B cell (primary cell): ENCODE measurements around the gene MYL5. TPM values are rescaled to one million over a fixed set of nuclear protein-coding genes. Genes with fewer than 3 reads are reported as not detected.

Source experiments
- ATAC-seq: fragments of 200-7000 bp; cut with Tn5 transposase; one replicate; pipeline ENCODE4 v1.10.0; 2021; ENCODE audit warnings: low read depth, mild to moderate bottlenecking, moderate number of reproducible peaks, moderate library complexity
- CTCF ChIA-PET: fragments of 350-600 bp; sonication (Branson Sonifier 250); formaldehyde crosslinking; loops from one replicate; lab custom pipeline; 2021; ENCODE audit warnings: antibody characterized with exemption, inconsistent platforms; lab: Charles Lee
- POLR2A ChIA-PET: fragments of 350-600 bp; sonication (Branson Sonifier 250); formaldehyde crosslinking; loops from one replicate; lab custom pipeline; 2021; ENCODE audit warnings: antibody characterized with exemption; lab: Charles Lee
- DNase-seq: peaks from one replicate; pipeline ENCODE4 v3.0.0; 2013
- H2AFZ ChIP-seq: 2 replicates; pipeline ENCODE4 v1.6.1; 2012; ENCODE audit warnings: mild to moderate bottlenecking, low read depth, low read length; ENCODE audit not compliant: insufficient read depth, poor library complexity, severe bottlenecking
- H3K27ac ChIP-seq, 2 donors: 1 replicate in 1 of 2; 2 replicates in 1 of 2; pipeline ENCODE4 v1.5.1; 2012 to 2013; ENCODE audit warnings: low read length in 2 of 2, mild to moderate bottlenecking in 2 of 2, moderate library complexity in 1 of 2
- H3K27me3 ChIP-seq, 4 experiments: fragments of 200-600 bp in 1 of 4; sonication (generic) in 1 of 4; replicated peaks in 1 of 4; 1 replicate in 2 of 4; 2 replicates in 2 of 4; pipeline versions ENCODE4 v1.6.1 to v1.7.0; 2013 to 2016; ENCODE audit warnings: low read length in 3 of 4, mild to moderate bottlenecking in 2 of 4, mixed read lengths in 1 of 4, moderate library complexity in 1 of 4; ENCODE audit not compliant: insufficient read depth in 4 of 4, control insufficient read depth in 3 of 4; ENCODE audit errors: control extremely low read depth in 1 of 4
- H3K36me3 ChIP-seq, 2 experiments: replicated peaks in 1 of 2; 1 replicate in 1 of 2; 2 replicates in 1 of 2; pipeline versions ENCODE4 v1.6.1 to v1.7.1; 2013; ENCODE audit warnings: low read length in 1 of 2; ENCODE audit not compliant: insufficient read depth in 2 of 2, control insufficient read depth in 1 of 2; ENCODE audit errors: control extremely low read depth in 1 of 2, extremely low read depth in 1 of 2
- H3K4me1 ChIP-seq, 2 donors: fragments of 200-600 bp in 1 of 2; sonication (generic) in 1 of 2; 1 replicate in 1 of 2; 2 replicates in 1 of 2; pipeline versions ENCODE4 v1.5.1 to v1.6.1; 2013 to 2017; ENCODE audit warnings: low read length in 2 of 2; ENCODE audit not compliant: control insufficient read depth in 2 of 2, insufficient read depth in 2 of 2
- H3K4me2 ChIP-seq: replicated peaks from 2 replicates; pipeline ENCODE3; 2012; ENCODE audit warnings: mild to moderate bottlenecking, low read depth, low read length; ENCODE audit not compliant: poor library complexity, severe bottlenecking
- H3K4me3 ChIP-seq, 5 experiments: fragments of 200-600 bp in 1 of 5; sonication (generic) in 1 of 5; 1 replicate in 3 of 5; 2 replicates in 2 of 5; pipeline versions ENCODE4 v1.5.1 to v1.7.0; 2011 to 2016; ENCODE audit warnings: low read length in 4 of 5, mild to moderate bottlenecking in 4 of 5, low read depth in 2 of 5, control low read depth in 1 of 5, moderate library complexity in 1 of 5; ENCODE audit not compliant: insufficient read depth in 1 of 5; ENCODE audit errors: control extremely low read depth in 1 of 5, extremely low read depth in 1 of 5
- H3K79me2 ChIP-seq: fragments of 200-600 bp; sonication (generic); one replicate; pipeline ENCODE4 v1.6.0; 2016; ENCODE audit warnings: low read length; ENCODE audit not compliant: control insufficient read depth, insufficient read depth
- H3K9ac ChIP-seq: fragments of 200-600 bp; sonication (generic); 2 replicates; pipeline ENCODE4 v1.6.1; 2017; ENCODE audit warnings: mild to moderate bottlenecking, low read length, moderate library complexity
- H3K9me3 ChIP-seq, 3 donors: one replicate each; pipeline versions ENCODE4 v1.6.1 to v1.7.1; 2013; ENCODE audit warnings: low read length in 2 of 3; ENCODE audit not compliant: control insufficient read depth in 2 of 3, insufficient read depth in 1 of 3; ENCODE audit errors: control extremely low read depth in 1 of 3
- H4K20me1 ChIP-seq: 2 replicates; pipeline ENCODE4 v1.6.0; 2012; ENCODE audit warnings: mild to moderate bottlenecking, low read length; ENCODE audit not compliant: insufficient read depth, control insufficient read depth, poor library complexity, severe bottlenecking
- H3K27ac Mint-ChIP-seq: one replicate; pipeline ENCODE4 v1.8.0; 2021; ENCODE audit warnings: mixed read lengths
- H3K27me3 Mint-ChIP-seq: one replicate; pipeline ENCODE4 v1.8.0; 2021; ENCODE audit warnings: mixed read lengths
- H3K4me1 Mint-ChIP-seq: one replicate; pipeline ENCODE4 v1.8.0; 2021; ENCODE audit warnings: mixed read lengths
- H3K4me3 Mint-ChIP-seq: one replicate; pipeline ENCODE4 v1.8.0; 2021; ENCODE audit warnings: mixed read lengths
- H3K9me3 Mint-ChIP-seq: one replicate; pipeline ENCODE4 v1.8.0; 2022; ENCODE audit warnings: mixed read lengths; ENCODE audit not compliant: insufficient read depth
- EZH2 ChIP-seq: IDR thresholded peaks from 2 replicates; pipeline ENCODE4 v1.6.1; 2012; ENCODE audit warnings: borderline replicate concordance, low read depth, mild to moderate bottlenecking, moderate library complexity, low read length; ENCODE audit not compliant: insufficient read depth, poor library complexity, severe bottlenecking
- whole genome bisulfite sequencing: methylation state at CpG from one replicate; pipeline ENCODE4 v1.1.5; 2013; ENCODE audit warnings: missing lambda C conversion rate; ENCODE audit not compliant: insufficient coverage; 5-methylcytosine and 5-hydroxymethylcytosine counted together
- intact Hi-C: fragments of 100-400 bp; cut with micrococcal nuclease; formaldehyde crosslinking; loops from one replicate; pipeline ENCODE4 v1.10.0; 2022
- polyA plus RNA-seq: library from polyadenylated mRNA; depleted of rRNA; stranded (reverse); fragments of >200 nt; gene quantifications from 2 replicates; pipeline ENCODE4 v1.2.3, GENCODE V29; 2012
- total RNA-seq, 2 donors: library from RNA; stranded (reverse); fragments of 120-200 nt in 1 of 2; gene quantifications; 1 replicate in 1 of 2; 2 replicates in 1 of 2; pipeline versions ENCODE4 v1.2.3 to v1.2.4, GENCODE V29; 2013 to 2022
- TF ChIP-seq, protein P1 (sequence below): fragments of 200-600 bp; IDR thresholded peaks from one replicate; pipeline ENCODE4 v1.8.0; 2022; ENCODE audit warnings: antibody characterized with exemption, mild to moderate bottlenecking

MYL5 gene
- total and polyA plus RNA-seq, 2 donors (not counting 1 experiment from before 2014, with no cell fraction given), result 16.9 to 38.3 TPM

DNA sequence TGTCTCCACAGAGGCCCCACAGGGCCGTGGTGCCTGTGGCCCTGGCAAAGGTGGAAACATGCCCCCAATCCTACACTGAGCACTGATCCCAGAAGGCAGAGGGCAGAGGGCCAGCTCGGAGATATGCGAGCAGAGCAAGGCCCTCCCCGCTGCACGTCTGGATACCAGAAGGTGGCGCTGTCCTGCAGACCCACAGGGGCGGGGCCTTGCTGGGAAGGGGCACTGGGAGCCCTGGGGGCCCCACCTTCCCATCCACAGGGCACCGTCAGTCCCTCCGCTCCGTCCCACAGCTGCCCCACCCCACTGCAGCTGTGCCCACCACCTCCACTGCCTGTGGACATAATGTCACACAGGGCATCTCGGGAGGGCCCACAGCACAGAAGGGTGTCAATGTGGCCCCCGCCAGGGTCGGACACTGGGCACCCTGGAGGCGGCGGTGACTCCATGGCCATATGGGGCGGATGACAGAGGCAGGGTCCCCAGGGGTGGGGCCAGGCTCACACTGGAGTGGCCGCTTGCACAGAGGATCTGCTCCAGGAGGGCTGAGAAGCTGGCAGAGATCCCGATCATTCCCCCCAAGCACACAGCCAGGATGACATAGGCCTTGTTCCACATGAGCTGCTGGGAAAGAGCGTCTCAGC lies 9.8 kb downstream of the MYL5 start:
- no peaks in the 10 kb centered on the region for H3K9me3 Mint-ChIP-seq
- ATAC-seq (no peak), DNase-seq (peak; percentile 57)
- POLR2A ChIA-PET, result no interaction called here
- 60% methylated on average over 19 of the region's 19 CpGs for WGBS
- Histone ChIP-seq H3K79me2 (no peaks in the 10 kb centered on the region), H2AFZ (no peak overlapping the region), H3K9ac (no peak overlapping the region), H3K4me1 (peaks cover 20 to 27% of the 10 kb centered on the region in 2 donors), H4K20me1 (no peaks in the 10 kb centered on the region), H3K9me3 (peaks cover 0 to 10% (median 0%) of the 10 kb centered on the region in 3 donors), H3K4me3 (no peak overlapping the region), H3K27ac (no peak overlapping the region), H3K36me3 (no peaks in the 10 kb centered on the region), H3K27me3 (peaks cover 0 to 17% (median 1%) of the 10 kb centered on the region in 4 experiments), H3K4me2 (no peak overlapping the region)
- peaks cover 13% of the 10 kb centered on the region for H3K27me3 Mint-ChIP-seq
- no peak for TF ChIP-seq EZH2
- TF ChIP-seq, protein P1, sequence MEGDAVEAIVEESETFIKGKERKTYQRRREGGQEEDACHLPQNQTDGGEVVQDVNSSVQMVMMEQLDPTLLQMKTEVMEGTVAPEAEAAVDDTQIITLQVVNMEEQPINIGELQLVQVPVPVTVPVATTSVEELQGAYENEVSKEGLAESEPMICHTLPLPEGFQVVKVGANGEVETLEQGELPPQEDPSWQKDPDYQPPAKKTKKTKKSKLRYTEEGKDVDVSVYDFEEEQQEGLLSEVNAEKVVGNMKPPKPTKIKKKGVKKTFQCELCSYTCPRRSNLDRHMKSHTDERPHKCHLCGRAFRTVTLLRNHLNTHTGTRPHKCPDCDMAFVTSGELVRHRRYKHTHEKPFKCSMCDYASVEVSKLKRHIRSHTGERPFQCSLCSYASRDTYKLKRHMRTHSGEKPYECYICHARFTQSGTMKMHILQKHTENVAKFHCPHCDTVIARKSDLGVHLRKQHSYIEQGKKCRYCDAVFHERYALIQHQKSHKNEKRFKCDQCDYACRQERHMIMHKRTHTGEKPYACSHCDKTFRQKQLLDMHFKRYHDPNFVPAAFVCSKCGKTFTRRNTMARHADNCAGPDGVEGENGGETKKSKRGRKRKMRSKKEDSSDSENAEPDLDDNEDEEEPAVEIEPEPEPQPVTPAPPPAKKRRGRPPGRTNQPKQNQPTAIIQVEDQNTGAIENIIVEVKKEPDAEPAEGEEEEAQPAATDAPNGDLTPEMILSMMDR, result peak; percentile 47
- no peak overlapping the region for H3K4me3 Mint-ChIP-seq
- intact Hi-C loops, result no loop called here
- H3K4me1 Mint-ChIP-seq, result peaks cover 20% of the 10 kb centered on the region
- H3K27ac Mint-ChIP-seq, result no peak overlapping the region
- CTCF ChIA-PET, result interaction anchor here (0.8 to 1.9 kb wide), 4 partner anchors 9 to 58 kb away, joined by 3 to 13 read pairs (median 6); no protein-coding TSS in a partner anchor

DNA sequence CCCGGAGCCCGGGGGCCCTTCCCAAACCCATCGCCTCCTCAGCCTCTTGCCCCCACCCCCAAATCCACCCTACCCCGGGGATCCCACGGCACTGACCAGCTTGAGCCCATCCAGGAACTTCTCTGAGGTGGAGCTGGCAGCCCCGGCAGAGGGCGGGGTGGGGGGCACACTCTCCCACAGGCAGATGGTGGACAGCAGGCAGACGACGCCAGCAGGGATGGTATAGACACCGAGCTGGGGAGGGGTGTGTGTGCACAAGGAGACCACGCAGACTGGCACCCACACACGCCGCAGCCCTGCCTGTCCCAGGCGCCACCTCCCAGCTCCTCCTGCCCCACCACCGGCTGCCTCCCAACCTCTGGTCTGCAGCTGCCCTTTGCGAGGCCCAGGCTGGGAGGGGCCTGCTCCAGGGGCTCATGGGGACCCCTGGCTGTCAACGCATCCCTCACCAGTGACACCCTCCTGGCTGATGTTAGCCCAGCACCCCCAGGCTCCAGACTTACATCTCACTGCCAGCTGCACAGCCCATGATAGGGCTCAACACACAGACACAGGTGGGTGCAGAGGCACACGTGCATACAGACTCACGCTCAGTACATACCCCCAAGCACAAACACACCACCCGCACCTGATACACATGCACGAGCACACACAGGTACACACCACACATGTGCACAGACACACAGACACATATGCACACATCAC lies 10.4 kb downstream of the MYL5 start:
- 90% methylated on average over 21 of the region's 21 CpGs for WGBS
- POLR2A ChIA-PET, result no interaction called here

More for the DNA sequence above, 10.4 kb downstream of the MYL5 start:
- CTCF ChIA-PET, result interaction anchor here (0.8 to 1.9 kb wide), 4 partner anchors 9 to 58 kb away, joined by 3 to 13 read pairs (median 6); no protein-coding TSS in a partner anchor
- no peak overlapping the region for H2AFZ ChIP-seq
- no peaks in the 10 kb centered on the region for H4K20me1 ChIP-seq
- H3K4me3 Mint-ChIP-seq, result no peak overlapping the region
- H3K9me3 Mint-ChIP-seq, result no peaks in the 10 kb centered on the region
- H3K9me3 ChIP-seq, result peaks cover 0 to 10% (median 0%) of the 10 kb centered on the region in 3 donors
- DNase-seq (no peak), ATAC-seq (no peak)
- peaks cover 18% of the 10 kb centered on the region for H3K4me1 Mint-ChIP-seq
- intact Hi-C loops, result no loop called here
- H3K36me3 ChIP-seq, result no peaks in the 10 kb centered on the region
- no peak overlapping the region for H3K4me3 ChIP-seq
- H3K27me3 Mint-ChIP-seq, result peaks cover 13% of the 10 kb centered on the region
- no peak overlapping the region for H3K27ac ChIP-seq
- no peak overlapping the region for H3K9ac ChIP-seq
- no peak overlapping the region for H3K27ac Mint-ChIP-seq
- H3K79me2 ChIP-seq, result no peaks in the 10 kb centered on the region
- TF ChIP-seq, protein P1, result no peak
- TF ChIP-seq EZH2, result no peak
- peaks cover 24 to 34% of the 10 kb centered on the region in 2 donors for H3K4me1 ChIP-seq
- H3K27me3 ChIP-seq, result peaks cover 0 to 17% (median 1%) of the 10 kb centered on the region in 4 experiments
- H3K4me2 ChIP-seq, result no peak overlapping the region
